GM18498 (cell line): ENCODE measurements around the gene ANKRD23.
A peak's percentile ranks its signal among the peaks of the same experiment; 100 is the strongest.
"Not testable (repeated sequence)": the region's sequence is repeated elsewhere in the genome, so short reads cannot be mapped to it uniquely, and the experiment has no call there.

Experiments used
- ATAC-seq: cut with Tn5 transposase; IDR thresholded peaks from one replicate; pipeline ENCODE4 v1.9.1; 2021; ENCODE audit warnings: mild to moderate bottlenecking, moderate library complexity; ENCODE audit not compliant: unreplicated experiment

The ANKRD23 gene

DNA sequence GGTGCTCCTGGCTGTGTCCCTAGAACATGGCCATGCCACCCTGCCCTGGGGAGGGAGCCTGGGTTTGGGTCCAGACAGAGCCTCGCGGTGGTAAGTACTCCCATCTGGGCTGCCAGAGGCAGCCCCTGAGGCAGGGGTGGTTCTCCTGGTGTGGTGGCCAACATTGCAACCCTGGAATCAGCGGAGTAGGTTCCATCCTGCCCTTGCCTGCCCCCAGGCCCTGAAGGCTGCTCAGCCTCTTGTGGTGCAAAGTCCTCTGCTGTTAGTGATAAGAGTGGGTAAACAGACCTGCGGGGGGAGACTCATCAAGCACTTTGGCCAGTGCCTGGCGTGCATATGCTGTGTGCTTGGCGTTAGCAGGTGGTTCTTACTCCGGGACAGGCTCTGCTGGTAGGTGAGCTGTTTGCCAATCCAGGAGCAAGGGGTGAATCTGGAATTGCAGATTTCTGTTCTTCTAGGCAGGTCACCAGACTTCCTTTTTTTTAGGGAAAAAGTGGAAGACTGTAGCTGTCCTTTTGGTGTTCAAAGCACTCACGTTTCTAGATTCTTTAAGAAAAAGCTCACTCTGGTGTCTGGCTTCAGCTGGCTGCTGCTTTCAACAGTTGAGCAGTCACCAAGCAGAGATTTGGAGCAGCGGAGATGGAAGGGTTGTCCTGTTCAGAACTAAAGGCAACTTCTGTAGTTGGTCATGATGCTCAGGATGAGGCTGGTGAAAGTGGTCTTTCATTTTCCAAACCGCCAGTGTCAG is 24.5 kb downstream of the ANKRD23 start:
- no peak for ATAC-seq

DNA sequence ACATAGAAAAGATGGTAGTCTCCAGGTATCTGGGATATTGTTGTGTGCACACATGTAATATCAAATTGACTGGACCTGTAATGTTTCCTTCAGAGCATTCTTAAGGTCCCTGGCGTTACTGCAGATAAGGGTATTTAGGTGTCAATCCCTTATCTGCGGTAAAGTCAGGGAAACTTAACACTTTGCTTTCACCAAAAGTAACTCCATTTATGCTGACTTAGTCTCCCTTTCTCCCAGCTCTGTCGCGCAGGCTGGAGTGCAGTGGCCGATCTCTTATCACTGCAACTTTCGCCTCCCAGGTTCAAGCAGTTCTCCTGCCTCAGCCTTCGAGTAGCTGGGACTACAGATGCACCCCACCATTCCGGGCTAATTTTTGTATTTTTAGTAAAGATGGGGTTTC is 25.9 kb downstream of the ANKRD23 start:
- ATAC-seq, result no peak

DNA sequence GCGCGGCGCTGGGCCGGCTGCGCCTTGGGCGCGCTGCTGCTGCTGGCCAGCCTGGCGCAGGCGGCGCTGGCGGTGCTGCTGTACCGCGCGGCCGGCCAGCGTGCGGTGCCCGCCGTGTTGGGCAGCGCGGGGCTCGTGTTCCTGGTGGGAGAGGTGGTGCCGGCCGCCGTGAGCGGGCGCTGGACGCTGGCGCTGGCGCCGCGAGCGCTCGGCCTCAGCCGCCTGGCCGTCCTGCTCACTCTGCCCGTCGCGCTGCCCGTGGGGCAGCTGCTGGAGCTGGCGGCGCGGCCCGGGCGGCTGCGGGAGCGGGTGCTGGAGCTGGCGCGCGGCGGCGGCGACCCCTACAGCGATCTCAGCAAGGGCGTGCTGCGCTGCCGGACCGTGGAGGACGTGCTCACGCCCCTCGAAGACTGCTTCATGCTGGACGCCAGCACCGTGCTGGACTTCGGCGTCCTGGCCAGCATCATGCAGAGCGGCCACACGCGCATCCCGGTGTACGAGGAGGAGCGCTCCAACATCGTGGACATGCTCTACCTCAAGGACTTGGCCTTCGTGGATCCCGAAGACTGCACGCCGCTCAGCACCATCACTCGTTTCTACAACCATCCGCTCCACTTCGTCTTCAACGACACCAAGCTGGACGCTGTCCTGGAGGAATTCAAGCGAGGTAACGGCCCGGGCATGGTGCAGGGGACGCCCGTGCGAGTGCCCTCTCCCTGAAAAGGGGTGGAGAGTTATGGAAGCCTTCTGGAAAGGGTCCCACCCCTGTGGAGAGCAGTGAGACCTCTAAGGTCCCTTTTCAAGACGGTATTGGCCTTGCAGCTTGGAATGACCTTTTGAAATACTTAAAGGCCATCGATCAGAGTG is 26.8 kb downstream of the ANKRD23 start:
- peak; percentile 6 for ATAC-seq

DNA sequence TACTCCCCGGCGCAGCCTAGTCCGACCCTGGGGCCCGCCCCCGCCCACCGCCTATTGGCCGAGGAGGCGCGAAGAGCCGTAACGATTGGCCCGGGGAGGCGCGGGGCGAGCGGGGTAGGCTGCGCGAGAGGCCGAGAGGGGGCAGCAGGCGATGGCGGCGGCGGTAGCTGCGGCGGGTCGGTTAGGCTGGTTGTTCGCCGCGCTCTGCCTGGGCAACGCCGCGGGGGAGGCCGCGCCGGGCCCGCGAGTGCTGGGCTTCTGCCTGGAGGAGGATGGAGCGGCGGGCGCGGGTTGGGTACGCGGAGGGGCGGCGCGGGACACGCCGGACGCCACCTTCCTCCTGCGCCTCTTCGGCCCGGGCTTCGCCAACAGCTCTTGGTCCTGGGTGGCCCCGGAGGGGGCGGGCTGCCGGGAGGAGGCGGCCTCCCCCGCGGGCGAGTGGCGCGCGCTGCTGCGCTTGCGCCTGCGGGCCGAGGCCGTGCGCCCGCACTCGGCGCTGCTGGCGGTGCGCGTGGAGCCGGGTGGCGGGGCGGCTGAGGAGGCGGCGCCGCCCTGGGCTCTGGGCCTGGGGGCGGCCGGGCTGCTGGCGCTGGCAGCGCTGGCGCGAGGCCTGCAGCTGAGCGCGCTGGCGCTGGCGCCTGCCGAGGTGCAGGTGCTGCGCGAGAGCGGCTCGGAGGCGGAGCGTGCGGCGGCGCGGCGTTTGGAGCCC is 27.5 kb downstream of the ANKRD23 start, which contains the start of gene CNNM3:
CNNM3 (plus strand) TSS at position 142 of the 709 bp plus-strand sequence; CDS start at position 152, 10 bp downstream.
- peak; percentile 92 for ATAC-seq

DNA sequence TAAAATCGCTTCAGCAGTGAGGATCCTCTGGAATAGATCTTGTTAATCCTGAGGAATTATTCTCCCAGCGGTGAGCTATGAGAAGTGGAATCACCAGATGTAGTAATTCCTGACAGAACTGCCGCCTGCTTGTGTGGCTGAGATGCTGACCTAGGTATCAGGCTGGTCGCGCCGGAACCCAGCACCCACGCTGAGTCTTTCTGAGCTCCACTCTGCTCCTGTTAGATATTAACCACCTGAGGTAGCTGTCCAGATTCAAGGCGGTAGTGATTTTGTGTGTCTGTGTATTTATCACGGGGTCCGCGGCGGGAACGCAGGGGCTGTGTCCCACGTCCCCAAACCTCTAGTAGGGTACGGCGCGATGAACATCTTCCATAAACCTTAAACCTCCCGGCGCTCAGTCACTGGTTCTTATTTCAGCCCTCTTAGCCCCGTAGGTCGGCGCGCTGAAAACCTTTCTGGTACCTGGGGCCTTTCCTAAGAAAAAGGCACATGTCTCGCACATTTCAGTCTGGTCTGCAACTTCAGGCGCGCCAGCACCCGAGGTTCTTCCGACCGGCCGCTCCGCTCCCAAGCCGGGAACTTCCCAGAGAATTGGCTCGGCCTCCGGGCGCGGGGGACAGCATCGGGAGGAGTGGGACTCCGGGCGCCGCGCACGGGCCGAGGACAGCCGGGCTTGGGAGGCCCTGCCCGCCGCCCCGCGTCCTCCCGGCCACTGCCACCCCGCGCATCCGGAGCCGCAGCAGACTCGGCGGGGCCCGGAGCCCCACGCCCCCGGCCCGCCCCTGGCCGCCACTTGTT is 28.3 kb downstream of the ANKRD23 start:
- ATAC-seq, result peak; percentile 1

DNA sequence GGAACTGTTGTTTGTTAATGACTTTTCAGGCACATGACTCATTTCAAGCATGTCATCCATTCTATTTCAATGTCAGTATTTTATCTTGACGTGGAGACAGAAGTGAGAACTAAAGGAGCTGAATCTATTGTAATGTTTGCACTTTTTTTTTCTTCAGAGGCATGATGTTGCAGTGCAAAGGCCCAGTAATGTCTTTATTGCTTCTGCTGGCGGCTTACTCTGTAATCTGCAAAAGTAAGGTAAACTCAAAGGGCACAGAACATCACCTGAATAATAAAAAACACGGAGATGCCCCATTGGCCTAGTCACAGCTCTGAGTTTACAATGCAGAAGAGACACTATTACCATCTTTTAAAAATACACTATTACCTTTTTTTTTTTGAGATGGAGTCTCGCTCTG is 30.2 kb downstream of the ANKRD23 start:
- no peak for ATAC-seq

DNA sequence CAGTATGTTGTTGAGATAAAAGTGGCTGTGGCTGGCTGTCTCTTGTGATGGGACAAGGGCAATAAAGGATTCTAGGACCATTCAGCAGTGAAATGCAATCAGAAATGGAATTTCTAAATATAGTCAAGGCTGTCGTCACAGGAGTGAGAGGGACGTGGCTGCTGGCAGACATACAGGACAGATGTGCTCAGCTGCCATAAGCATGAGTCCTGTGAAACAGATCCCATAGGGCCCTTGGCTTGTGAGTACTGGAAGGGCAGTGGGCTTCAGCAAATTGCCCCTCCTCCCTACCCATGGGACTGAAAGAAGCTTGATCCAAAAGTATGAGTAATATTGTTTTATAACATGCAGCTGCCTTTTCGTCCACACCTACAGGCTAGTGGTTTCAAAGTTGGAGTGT is 31.9 kb downstream of the ANKRD23 start:
- no peak for ATAC-seq

DNA sequence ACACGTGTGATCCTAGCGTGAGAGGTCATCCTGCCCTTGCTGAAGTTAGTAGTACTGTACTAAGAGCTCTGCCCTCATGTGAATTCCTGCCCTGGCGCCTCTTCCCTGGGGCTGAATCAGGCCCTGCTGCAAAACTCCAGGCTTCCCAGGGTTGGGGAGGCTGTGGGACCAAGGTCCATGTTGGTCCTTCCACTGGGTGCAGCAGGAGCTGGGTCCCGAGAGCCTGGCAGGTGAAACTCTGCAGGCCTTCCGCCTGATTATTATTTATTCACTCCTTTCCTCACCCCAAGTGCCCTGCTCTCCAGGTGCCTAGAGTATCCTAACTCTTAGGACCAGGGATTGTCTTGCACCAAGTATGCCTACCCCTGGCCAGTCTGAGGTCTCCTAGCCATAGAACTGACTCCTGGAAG is 33.0 kb downstream of the ANKRD23 start:
- ATAC-seq, result no peak

DNA sequence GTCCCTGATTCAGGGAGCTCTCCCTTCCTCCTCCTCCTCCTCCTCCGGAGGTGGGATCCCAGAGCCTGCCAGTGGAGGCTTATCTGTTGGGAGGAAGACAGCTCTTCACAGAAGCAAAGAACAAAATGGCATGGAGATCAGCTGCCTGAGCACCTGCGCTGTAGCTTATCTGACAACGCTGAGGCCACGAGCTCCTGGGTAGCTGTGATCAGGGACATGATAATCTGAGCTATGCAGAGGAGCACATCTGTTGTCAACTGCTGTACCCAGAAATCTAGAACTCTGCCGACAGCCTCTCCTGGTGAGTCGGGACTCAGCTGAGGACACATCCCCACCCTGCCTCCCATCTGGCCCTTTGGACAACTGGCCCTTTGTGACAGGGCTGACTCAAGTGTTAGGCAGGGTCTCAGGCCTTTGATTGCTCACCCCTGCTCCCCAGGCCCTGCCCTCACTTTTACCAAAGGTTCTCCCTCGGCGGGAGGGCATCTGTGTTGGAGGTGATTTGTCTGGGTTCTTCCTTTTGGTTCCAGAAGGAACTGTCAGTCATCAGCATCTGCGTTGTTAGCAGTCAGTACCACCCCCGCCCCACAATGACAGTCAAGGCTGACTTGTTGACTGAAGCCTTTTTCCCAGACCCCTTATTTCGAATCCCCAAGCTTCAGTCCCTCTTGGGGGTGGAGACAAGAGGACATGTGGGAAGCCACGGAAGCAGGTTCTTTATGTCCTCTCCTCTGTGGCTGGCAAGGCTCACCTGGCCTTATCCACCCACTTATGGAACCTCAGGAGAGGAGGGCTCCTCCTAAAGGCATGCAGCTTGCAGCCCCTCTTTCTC is 33.7 kb downstream of the ANKRD23 start:
- no peak for ATAC-seq

DNA sequence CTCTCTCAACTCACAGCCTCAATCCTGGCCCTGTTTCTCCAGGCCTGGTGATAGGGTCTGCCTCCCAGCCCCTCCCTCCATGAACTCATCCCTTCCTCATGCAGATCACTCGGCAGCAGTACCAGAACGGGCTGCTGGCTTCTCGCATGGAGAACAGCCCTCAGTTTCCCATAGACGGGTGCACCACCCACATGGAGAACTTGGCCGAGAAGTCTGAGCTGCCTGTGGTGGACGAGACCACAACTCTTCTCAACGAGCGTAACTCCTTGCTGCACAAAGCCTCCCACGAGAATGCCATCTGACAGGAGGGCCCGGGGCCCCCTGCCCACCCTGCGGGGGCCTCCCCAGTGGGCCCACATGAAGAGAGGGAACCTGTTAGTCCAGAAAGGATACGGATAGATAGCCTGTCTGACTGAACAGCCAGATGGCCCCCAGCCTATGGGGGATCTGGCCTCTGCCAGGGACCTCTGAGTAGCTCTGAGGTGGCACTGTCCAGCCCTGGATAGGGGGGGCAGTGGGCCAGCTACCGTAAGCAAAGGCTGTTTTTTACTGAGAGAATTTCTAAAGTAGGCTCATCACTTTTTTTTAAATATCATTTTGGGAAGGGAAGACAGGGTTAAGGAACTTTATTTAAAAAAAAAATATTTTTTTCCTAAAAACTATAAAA is 34.5 kb downstream of the ANKRD23 start:
- ATAC-seq, result no peak

DNA sequence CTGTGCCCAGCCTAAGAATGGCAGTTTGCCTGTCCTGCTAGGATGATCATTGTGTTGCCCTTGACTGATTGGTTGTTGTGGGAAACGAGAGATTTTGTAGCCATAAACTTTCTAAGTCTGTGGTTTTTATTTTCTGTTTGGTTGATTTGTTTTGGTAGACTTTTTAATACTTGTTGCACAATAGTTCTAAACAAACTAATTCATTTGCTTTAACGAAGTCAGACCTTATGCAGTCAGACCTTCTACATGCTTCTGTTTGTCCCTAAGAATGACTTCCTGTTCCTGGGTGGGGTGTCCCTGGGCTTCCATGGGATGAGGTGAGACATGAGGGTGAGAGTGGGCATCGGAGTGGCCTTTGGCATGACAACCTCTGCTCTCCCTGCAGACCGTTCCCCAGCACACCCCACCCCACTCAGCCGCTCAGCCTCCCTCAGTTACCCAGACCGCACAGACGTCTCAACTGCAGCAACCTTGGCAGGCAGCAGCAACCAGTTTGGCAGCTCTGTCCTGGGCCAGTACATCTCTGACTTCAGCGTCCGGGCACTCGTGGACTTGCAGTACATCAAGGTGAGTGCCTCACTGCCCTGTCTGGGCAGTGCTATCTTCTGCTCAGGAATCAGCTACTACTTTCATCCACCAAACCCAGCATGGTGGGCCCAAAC is 35.5 kb downstream of the ANKRD23 start:
- no peak for ATAC-seq

DNA sequence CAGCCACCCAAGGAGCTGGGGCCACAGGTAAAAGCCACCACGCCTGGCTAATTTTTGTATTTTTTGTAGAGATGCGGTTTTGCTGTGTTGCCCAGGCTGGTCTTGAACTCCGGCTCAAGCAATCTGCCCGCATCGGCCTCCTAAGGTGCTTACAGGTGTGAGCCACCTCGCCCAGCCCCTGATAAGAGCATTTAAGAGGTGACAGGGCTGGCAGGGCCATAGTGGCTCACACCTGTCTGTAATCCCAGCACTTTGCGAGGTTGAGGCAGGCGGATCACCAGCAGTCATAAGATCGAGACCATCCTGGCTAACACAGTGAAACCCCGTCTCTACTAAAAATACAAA is 36.7 kb downstream of the ANKRD23 start:
- no peak for ATAC-seq

DNA sequence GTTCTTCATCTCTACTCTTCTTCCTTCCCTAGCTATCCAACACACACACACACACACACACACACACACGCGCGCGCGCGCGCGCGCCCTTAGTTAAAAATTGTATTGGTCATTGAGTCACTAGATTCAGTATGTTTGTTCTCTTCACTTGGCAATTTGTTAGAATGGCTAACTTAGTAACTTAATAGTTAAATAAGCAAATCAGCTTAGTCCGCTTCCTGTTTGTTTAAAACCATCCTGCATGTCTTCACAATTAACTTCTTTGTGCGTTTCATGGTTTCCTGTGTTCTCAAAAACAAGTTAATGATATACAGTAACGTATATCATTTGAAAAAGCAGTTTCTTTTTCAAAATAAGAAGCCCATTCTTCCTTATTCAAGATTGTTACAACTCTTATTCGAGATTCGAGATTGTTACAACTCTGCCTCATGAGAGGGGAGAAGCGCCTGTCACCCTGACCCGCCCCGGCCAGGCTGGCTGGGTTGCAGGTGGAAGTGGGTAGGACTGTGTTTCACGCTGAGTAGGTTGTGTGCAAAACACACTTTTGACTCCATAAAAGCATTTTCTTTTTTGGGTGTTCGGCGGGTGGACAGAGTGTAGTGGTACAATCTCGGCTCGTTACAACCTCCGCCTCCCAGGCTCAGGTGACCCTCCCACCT is 37.2 kb downstream of the ANKRD23 start:
- no peak for ATAC-seq

DNA sequence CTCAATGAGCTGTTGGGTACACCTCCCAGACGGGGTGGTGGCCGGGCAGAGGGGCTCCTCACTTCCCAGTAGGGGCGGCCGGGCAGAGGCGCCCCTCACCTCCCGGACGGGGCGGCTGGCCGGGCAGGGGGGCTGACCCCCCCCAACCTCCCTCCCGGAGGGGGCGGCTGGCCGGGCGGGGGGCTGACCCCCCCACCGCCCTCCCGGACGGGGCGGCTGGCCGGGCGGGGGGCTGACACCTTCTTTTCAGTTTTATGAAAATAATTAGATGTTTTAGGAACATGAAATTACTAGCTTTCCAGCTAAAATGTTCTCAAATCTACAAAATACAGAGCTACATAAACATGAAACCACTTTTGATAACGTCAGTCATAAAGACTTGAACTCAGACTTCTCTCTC is 37.9 kb downstream of the ANKRD23 start:
- ATAC-seq, result not testable (repeated sequence)

DNA sequence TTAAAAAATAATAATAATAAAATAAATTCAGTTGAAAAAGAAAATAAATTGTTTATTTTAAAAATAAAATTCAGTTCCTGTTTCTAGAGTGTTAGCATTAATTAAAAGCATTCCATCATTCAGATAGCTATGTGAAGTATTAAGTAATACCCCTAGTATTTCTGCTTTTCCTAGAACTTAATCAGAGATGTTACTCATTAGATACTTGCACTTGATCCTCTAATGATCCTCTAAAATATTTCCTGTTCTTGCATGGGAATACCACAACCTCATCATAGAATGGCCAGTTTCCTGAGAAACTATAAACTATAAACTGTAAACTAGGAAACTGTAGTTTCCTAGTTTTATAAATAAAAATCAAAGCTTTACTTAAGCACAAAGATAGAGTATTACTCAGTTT is 38.8 kb downstream of the ANKRD23 start:
- ATAC-seq, result no peak

DNA sequence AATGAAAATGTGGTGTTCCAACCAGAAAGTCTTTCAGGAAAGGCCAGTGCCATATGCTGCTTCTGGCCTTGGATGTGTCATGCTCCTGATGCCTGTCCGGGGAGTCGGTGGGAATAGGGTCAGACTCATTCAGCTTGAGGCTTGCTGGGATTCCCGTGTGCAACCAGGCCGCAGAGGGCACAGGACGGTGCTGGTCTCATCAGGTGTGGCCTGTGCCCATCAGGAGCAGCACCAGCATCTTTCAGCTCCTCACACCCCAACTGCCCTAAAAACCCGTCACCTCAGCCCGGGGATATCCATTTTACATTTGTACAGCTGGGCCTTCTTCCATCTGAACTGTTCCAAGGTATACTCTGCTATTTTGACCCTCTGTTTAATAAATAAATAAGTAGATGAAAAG is 41.1 kb downstream of the ANKRD23 start:
- no peak for ATAC-seq

DNA sequence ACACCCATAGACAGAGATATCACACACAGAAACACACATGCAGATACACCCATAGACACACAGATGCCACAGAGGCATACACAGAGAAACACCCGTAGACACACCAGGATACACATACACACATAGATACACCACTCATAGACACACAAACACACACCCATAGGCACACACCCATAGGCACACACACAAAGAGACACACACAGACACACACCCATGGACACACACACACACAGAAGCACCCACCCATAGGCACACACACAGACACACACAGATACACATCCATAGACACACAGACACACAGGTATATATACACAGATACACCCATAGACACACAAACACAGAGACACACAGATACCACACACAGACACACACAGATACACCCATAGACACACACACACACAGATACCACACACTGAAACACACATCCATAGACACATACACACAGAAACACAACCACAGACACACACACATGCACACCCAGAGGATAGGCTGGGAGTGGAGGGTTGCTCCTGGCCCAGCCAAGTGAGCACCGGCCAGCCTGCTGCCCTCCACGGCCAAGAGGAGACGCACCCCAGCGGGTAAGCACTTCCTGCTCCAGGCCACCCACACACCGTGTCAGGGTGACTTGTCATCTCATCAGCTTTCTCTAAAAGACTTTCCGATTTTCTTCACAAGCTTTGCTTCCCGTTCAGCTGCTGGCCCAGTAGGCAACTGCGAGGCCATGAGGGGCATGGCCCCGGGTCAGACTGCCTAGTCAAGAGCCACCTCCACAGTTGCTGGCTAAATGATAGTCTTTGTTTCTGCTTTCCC is 41.8 kb downstream of the ANKRD23 start:
- ATAC-seq, result peak; percentile 42
